Urinary bladder (tissue), 4 donors: ENCODE data around the gene SLITRK3. TPM values are rescaled to one million over a fixed set of nuclear protein-coding genes. Genes with fewer than 3 reads are reported as not detected.
"Not testable (repeated sequence)": the region's sequence is repeated elsewhere in the genome, so short reads cannot be mapped to it uniquely, and the experiment has no call there.

Experiments
- DNase-seq: peaks from one replicate; pipeline ENCODE4 v3.0.0-alpha.2; 2015; ENCODE audit errors: extremely low spot score
- H3K27ac ChIP-seq: one replicate; pipeline ENCODE4 v1.5.1; 2013; ENCODE audit warnings: low read depth, mild to moderate bottlenecking, moderate library complexity
- H3K36me3 ChIP-seq: one replicate; pipeline ENCODE4 v1.6.1; 2013; ENCODE audit warnings: mild to moderate bottlenecking, moderate library complexity; ENCODE audit not compliant: insufficient read depth
- H3K4me1 ChIP-seq: one replicate; pipeline ENCODE4 v1.6.1; 2013; ENCODE audit warnings: mild to moderate bottlenecking, moderate library complexity; ENCODE audit not compliant: insufficient read depth
- H3K4me3 ChIP-seq: one replicate; pipeline ENCODE4 v1.5.1; 2013; ENCODE audit warnings: low read depth, low read length
- WGBS: extraction: QIAGEN DNeasy Blood & Tissue Kit; methylation state at CpG from one replicate; pipeline ENCODE4 v1.1.7; 2013; 5-methylcytosine and 5-hydroxymethylcytosine counted together
- polyA plus RNA-seq: library from polyadenylated mRNA; stranded (reverse); fragments of 200-250 nt; gene quantifications from one replicate; pipeline ENCODE4 v1.2.3, GENCODE V29; 2013
- total RNA-seq: library from RNA; depleted of rRNA; stranded (reverse); fragments of >200 nt; gene quantifications from one replicate; pipeline ENCODE4 v1.2.3, GENCODE V29; 2014
- donor health status: healthy with polysubstance abuse.
- donor health status: healthy.

Gene SLITRK3
- total and polyA plus RNA-seq, 2 donors, result 0.66 to 2.3 TPM

GRCh38 chr3:165159760-165160421 is 36.3 kb downstream of the SLITRK3 start:
- 16% methylated on average over 1 of the region's 1 CpG for WGBS
- DNase-seq, result no peak
- H3K4me1 ChIP-seq, result no peaks in the 10 kb centered on the region

GRCh38 chr3:165158011-165158410 is 38.2 kb downstream of the SLITRK3 start:
- Histone ChIP-seq H3K36me3 (no peaks in the 10 kb centered on the region), H3K4me1 (no peaks in the 10 kb centered on the region), H3K4me3 (no peak overlapping the region), H3K27ac (no peak overlapping the region)
- 66% methylated on average over 2 of the region's 2 CpGs for WGBS
- no peak for DNase-seq

More at GRCh38 chr3:165159760-165160421, 36.3 kb downstream of the SLITRK3 start:
- Histone ChIP-seq H3K36me3 (no peaks in the 10 kb centered on the region), H3K4me3 (no peak overlapping the region), H3K27ac (no peak overlapping the region)

GRCh38 chr3:165156757-165157420 is 39.3 kb downstream of the SLITRK3 start:
- Histone ChIP-seq H3K27ac (no peak overlapping the region), H3K36me3 (no peaks in the 10 kb centered on the region), H3K4me1 (no peaks in the 10 kb centered on the region), H3K4me3 (no peak overlapping the region)
- 90% methylated on average over 3 of the region's 3 CpGs for WGBS
- DNase-seq, result no peak

GRCh38 chr3:165148876-165149441 is 47.2 kb downstream of the SLITRK3 start:
- DNase-seq, result no peak
- no peak overlapping the region for H3K27ac ChIP-seq
- no peak overlapping the region for H3K4me3 ChIP-seq
- no peaks in the 10 kb centered on the region for H3K36me3 ChIP-seq
- WGBS, result 84% methylated on average over 4 of the region's 4 CpGs
- H3K4me1 ChIP-seq, result no peaks in the 10 kb centered on the region

- Histone ChIP-seq H3K36me3 (no peaks in the 10 kb centered on the region), H3K4me1 (no peaks in the 10 kb centered on the region), H3K4me3 (no peak overlapping the region), H3K27ac (no peak overlapping the region)
- DNase-seq, result no peak
- WGBS, result 22% methylated on average over 1 of the region's 1 CpG
Observed at GRCh38 chr3:165144271-165144670, 51.9 kb downstream of the SLITRK3 start.

- 72% methylated on average over 7 of the region's 7 CpGs for WGBS
- DNase-seq, result not testable (repeated sequence)
Observed at GRCh38 chr3:165139918-165140317, 56.3 kb downstream of the SLITRK3 start.

More at GRCh38 chr3:165139918-165140317, 56.3 kb downstream of the SLITRK3 start:
- not testable (repeated sequence) for H3K27ac ChIP-seq, H3K36me3 ChIP-seq, H3K4me1 ChIP-seq, H3K4me3 ChIP-seq

Other genes with a start within 250 kb of the SLITRK3 start
- gene SI, start 117.9 kb downstream of the SLITRK3 start, total RNA-seq, result not detected
- gene SI, start 117.9 kb downstream of the SLITRK3 start, polyA plus RNA-seq, result not detected